Measurements from ENCODE around the gene EBF3.

GRCh38 chr10:129956876-129957673, 7.0 kb downstream of the EBF3 start:
- TF ChIP-seq, protein P1, sequence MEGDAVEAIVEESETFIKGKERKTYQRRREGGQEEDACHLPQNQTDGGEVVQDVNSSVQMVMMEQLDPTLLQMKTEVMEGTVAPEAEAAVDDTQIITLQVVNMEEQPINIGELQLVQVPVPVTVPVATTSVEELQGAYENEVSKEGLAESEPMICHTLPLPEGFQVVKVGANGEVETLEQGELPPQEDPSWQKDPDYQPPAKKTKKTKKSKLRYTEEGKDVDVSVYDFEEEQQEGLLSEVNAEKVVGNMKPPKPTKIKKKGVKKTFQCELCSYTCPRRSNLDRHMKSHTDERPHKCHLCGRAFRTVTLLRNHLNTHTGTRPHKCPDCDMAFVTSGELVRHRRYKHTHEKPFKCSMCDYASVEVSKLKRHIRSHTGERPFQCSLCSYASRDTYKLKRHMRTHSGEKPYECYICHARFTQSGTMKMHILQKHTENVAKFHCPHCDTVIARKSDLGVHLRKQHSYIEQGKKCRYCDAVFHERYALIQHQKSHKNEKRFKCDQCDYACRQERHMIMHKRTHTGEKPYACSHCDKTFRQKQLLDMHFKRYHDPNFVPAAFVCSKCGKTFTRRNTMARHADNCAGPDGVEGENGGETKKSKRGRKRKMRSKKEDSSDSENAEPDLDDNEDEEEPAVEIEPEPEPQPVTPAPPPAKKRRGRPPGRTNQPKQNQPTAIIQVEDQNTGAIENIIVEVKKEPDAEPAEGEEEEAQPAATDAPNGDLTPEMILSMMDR (conservative IDR thresholded peaks at IDR 0.05 in 1 of 2, IDR thresholded peaks at IDR 0.05 in 1 of 2; ENCODE audit: extremely low read depth in 1 of 2, insufficient read depth in 1 of 2, low read depth in 1 of 2, low read length in 2 of 2) = no peak
- TF ChIP-seq EZH2 (IDR thresholded peaks at IDR 0.05; ENCODE audit: borderline replicate concordance, low read length) = no peak

All from mammary epithelial cell (primary cell).